GM21515 (cell line): Measurements from ENCODE around the gene OXSR1.
A peak's percentile ranks its signal among the peaks of the same experiment; 100 is the strongest.
"Not testable (repeated sequence)": the region's sequence is repeated elsewhere in the genome, so short reads cannot be mapped to it uniquely, and the experiment has no call there.

ENCODE experiments used
- ATAC-seq: cut with Tn5 transposase; IDR thresholded peaks from one replicate; pipeline ENCODE4 v1.9.1; 2021; ENCODE audit not compliant: unreplicated experiment

OXSR1 gene

DNA sequence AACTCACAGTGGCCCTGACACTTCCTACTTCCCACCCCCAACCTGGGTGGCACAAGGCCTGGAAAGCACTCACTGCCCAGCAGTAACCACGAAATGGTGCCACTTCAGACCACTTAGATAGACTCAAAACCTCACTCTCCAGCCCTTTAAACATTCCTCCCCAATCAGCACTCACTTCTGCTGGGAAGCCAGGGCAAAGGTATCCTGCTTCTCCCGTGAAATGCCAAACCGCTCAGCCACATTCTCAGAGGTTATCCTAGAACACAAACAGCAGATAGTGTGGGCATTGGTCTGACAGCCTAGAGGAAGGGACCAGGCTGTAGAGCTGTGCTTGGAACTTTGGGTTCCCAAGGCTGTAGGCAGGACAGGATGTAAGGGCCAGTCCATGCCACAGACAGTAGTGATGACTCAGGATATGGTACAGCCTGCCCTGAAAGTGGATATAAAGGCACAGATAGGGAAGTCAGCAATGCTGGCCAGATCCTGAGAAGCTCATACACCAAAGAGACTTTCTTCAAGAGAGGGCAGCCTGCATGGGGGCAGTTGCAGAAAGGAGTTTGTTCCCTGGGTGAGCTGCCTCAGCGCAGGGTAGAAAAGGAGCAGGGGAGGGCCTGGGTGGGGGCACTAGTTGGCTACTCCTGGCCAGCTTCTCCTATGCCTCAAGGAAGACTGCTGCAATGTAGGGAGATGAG is 37.6 kb upstream of the OXSR1 start:
- no peak for ATAC-seq

DNA sequence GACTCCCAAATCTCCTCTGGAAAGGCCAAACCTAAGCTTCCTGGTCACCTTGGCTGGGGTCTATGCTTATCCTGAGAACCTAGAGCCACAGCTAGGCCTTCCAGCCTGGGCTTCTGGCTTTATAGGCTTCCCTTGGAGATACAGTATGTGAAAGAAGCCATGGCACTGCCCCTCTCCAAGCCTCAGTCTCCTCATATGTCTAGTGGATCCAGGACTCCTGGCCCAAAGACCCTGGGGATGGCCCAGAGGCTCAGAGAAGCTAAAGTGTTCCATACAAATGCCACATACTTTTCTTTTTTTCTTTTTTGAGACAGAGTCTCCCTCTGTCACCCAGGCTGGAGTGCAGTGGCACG is 37.1 kb upstream of the OXSR1 start:
- ATAC-seq, result no peak

DNA sequence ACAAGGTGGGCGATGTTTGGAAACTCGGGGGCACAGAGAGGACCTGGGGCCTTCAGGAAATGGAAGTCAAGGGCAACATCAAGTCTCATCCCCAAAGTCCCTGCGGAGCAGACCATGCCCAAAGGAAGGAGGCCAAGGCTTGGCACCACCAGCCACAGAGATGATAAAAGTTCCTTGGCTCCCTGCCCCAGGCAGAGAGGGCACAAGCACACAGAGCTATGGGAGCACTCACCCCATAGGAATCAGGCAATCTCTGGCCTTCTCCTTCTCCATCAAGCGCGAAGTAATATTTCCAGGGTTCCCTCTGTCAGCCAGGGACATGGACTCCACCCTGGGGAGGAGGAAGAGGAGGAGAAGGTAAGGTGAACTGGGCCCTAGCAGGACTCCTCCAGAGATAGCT is 36.3 kb upstream of the OXSR1 start:
- ATAC-seq, result no peak

DNA sequence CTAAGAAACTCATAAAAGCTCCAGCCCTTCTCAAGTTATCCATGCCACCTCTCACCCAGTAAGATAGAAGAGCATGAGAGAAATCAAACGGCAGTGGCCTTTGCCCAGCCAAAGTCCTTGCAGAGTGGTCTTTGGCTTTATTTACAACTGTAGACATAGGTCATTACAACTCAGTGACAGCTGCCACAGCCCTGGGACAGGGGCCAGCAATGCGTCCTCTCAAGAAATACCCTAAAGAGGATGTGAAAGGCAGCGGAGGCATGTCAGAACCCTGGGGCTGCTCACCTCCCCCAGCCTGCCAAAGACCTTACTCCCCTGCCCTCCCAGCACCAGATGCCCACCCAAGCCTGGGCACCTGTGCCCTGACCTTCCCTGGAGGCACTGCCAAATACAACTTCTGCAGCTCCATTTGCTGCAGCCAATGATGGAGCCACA is 34.7 kb upstream of the OXSR1 start:
- no peak for ATAC-seq

DNA sequence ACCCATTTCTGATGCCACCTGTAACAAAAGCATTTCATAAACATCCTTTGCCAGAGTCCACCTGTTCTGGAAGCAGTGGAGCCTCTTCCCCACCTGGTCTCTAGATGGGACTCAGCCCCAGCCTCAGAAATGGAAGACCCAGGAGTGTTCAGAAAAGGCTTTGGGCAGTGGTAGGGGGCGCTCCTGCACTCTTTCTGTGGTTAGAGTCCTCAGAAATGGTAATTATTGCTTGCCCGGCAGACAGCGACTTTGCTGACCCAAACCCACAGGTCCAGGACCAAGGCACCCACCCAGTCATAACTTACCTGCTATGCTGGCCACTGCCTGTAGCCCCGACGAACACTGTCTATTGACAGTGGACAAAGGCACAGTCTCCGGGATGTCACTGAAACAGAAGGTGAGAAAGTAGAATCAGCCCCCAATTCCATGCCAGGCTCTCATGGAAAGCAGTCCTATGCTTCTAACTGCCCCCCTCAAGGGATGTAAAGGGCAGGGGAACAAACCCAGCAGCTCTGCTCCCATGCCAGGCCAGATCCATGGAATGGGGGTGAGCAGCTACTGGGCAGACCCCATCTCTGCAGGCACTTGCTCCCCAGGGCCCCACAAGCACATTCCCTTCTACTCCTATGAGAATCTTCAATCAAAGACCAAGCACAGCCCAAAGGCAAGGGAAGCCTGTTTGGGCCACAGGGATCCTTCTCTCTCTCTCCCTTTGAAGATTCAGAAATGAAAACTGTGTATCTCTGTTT is 33.5 kb upstream of the OXSR1 start:
- ATAC-seq, result no peak

DNA sequence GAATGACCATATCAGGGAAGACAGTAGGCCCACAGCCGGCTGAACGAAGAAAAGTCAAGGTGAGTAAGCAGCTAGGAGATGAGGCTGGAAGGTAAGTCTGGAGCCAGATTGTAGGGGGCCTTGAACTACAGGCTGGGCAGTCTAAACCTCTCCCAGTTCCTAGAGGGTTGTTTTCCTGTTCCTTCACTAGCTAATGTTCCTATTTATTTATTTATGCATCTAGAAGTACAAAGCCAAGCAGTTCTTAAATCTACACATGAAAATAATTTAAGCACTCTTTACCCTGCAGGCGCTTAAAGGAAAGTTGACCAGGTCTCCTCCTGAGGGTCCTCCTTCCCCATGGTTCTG is 32.2 kb upstream of the OXSR1 start:
- ATAC-seq, result no peak

DNA sequence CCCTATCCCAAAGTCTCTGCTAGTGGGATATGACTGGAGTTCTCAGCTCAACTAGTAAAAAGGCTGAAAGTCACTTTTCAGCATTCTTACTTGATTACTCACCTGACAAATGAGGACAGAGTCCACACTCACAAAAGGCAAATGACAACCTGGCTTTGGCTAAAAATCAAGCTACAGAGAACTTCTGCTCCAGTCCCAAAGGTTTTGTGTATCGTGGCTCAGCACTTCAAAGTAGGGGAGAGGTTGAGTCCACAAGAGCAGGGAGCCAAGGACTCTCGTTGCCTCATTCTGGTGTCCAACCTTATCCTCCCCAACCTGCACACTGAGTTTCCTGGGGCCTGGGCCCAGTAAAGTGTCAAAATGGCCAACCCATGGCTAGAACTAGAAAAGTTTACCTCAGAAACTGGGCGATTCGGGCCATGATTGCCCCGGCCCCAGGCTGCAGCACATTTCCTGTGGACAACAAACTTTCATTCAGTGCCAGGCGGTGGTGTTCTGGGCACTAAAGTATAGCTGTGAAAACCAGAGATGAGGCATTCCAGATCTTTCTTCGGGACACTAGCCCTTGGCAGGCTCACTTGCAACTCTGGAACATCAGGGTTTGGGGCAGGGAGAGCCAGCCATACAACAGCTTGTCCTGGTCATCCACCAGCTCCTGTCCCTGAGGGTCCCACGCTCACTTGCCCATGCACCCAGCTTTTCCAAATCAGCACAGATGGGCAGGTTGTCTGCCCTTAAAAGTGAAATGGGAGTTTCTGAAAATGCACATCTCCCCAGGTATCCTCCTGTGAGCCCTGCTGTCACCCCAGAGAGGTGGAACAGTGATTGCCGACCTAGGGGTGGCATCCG is 31.6 kb upstream of the OXSR1 start:
- ATAC-seq, result no peak

DNA sequence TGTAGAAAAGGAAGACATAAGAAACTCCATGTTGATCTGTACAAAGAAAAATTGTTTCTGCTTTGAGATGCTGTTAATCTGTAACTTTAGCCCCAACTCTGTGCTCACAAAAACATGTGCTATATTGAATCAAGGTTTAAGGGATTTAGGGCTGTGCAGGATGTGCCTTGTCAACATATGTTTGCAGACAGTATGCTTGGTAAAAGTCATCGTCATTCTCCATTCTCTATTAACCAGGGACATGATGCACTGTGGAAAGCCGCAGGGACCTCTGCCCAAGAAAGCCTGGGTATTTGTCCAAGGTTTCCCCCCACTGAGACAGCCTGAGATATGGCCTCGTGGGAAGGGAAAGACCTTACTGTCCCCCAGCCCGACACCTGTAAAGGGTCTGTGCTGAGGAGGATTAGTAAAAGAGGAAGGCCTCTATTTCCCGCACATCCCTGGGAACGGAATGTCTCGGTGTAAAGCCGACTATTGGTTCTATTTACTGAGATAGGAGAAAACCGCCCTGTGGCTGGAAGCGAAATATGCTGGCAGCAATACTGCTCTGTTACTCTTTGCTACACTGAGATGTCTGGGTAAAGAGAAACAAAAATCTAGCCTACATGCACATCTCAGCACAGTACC is 30.7 kb upstream of the OXSR1 start:
- ATAC-seq, result not testable (repeated sequence)

DNA sequence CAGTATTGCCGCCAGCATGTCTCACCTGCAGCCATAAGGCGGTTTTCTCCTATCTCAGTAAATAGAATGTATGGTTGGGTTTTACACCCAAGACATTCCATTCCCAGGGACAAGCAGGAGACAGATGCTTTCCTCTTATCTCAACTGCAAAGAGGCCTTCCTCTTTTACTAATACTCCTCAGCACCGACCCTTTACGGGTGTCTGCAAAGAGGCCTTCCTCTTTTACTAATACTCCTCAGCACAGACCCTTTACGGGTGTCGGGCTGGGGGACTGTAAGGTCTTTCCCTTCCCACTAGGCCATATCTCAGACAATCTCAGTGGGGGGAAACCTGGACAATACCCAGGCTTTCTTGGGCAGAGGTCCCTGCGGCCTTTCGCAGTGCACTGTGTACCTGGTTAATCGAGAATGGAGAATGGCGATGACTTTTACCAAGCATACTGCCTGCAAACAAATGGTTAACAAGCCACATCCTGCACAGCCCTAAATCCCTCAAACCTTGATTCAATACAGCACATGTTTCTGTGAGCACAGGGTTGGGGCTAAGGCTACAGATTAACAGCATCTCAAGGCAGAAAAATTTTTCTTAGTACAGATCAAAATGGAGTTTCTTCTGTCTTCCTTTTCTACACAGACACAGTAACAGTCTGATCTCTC is 29.6 kb upstream of the OXSR1 start:
- ATAC-seq, result not testable (repeated sequence)

DNA sequence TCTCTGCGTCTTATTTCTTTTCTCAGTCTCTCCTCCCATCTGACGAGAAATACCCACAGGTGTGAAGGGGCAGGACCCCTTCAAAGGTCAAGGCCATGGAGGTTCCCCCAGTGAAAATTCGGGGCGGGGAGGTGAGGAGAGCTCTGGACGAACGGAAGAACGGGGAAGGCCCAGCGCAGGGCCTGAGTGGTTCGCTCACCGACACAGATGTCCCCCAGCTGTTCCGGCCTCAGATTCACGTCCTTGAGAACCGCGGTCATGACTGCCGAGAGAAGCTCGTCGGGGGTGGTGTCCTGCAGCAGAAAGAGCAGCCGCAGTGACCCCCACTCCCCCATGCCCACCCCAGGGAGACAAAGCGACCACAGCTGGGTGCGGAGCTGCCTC is 29.0 kb upstream of the OXSR1 start:
- ATAC-seq, result no peak

DNA sequence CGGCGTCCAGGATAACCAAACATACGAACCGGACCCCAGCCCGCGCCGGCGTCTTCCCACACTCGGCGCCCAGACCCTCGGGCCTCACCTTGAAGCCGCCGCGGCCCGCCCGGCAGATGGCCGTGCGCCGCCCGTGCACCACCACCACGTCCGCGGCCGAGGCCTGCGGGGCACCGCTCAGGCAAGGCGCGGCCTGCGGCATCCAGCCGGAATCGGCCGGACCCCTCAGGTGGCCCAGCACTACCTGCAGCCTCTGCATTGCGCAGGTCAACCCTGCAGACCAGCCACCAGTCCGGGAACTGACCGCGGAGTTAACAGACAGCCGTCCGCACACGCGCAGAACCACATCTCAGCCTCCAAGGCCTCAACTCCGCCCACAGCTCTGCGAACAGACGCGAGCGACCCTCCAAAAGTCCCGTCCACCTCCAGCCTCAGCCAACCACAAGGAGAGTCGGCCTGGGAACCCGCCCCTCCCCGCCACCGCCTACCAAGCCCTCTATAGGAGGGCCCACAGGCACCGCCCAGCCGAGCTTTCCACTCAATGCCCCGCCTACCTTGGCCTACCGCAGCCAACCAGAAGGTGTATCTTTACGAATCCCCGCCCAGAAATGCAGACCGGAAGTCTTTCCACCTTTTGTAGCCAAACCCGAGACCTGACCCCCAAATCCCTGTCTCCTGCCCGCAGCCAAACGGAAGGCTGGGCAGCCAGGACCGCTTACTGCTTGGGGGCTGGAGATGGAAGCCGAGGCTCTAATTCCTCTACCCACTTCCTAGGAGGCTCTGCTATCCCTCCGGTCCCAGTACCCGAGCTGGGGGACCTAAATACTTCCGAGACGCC is 28.3 kb upstream of the OXSR1 start, which contains the start of gene ACAA1:
Gene ACAA1, minus strand, starts transcription at position 351 of the 838 bp plus-strand sequence. Its CDS starts 92 bp downstream, at position 259.
- peak; percentile 89 for ATAC-seq

DNA sequence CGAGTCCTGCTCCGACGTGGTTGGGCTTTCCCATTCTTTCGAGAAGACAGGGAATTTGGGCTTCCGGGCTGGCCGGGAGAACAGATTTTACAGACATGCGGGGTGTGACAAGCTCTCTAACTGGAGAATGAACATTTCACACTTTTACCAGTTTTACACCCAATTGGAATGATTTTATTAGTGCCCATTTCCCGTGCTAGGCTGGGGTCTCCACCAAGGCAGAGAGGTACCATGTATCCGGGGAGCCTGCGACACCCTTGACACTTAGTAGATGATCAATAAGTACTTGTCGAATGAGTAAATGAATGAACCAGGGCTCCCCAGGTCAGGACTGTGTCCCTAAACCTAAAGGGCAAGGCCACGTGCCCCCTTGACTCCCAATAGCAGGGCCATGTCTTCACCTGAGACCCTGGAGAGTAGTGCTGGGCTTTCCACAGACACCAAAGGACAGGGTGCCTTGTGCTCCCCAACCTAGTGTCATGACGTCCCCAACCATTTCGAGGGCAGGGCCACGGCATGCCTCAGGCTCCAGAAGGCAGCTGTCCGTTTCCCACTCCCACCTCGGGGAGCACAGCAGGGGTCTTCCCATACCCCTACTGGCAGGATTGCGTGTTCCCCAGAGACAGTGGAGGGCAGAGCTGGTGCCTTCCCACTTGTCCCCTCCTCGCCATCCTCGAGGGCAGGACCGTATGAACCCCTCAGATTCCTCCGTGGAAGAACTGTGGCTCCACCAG is 27.6 kb upstream of the OXSR1 start:
- ATAC-seq, result no peak

DNA sequence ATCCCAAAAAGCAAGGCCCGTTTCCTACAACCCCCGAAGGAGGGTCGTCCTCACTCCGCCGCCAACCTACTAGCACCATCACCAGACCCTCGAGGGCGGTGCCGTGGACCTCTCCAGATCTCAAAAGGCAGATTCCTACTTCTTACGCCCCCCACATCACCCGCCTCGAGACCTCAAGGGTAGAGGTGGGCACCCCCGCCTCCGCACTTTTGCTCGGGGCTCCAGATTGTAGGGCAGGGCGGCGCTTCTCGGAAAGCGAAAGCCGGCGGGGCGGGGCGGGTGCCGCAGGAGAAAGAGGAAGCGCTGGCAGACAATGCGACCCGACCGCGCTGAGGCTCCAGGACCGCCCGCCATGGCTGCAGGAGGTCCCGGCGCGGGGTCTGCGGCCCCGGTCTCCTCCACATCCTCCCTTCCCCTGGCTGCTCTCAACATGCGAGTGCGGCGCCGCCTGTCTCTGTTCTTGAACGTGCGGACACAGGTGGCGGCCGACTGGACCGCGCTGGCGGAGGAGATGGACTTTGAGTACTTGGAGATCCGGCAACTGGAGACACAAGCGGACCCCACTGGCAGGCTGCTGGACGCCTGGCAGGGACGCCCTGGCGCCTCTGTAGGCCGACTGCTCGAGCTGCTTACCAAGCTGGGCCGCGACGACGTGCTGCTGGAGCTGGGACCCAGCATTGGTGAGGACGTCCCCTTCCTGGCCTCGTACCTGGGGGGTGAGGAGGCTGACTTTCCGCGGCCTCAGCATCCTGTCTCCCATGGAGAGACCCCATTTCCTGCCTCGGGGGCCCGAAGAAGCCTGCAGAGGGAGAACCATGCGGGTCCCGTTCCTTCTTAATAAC is 26.8 kb upstream of the OXSR1 start, which contains the start of gene MYD88:
Gene MYD88, plus strand, starts transcription at position 313 of the 842 bp plus-strand sequence. Its CDS starts 40 bp downstream, at position 353.
- ATAC-seq, result peak; percentile 44

DNA sequence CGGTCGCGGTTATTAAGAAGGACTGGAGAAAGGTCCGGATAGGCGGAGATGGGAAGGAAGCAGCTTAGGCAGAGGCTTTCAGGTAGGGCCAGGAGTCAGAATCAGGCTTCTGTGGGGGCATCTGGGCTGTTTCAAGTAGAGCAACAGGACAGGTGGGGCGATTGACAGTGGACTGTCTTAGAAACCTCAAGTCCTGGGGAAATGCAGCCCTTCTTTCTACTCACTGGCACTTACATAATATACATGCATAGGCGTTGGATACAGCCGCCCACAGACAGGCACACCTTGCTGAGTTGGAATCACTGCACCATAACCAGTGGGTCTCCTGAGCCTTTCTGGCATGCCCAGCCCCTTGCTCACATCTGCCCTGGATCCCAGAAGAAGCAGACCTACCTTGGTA is 26.1 kb upstream of the OXSR1 start:
- no peak for ATAC-seq

DNA sequence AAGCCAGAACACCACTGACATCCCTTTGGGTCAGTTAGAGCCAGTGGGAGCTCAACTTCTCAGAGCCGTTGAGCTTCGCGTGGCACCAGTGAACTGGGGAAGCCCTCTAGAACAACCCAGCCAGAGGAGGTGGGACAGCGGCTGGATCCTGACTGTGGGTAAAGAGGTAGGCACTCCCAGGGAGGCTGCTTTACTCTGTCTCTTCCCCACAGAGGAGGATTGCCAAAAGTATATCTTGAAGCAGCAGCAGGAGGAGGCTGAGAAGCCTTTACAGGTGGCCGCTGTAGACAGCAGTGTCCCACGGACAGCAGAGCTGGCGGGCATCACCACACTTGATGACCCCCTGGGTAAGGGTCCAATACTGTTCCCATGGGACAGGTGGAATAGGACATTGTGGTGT is 25.7 kb upstream of the OXSR1 start:
- no peak for ATAC-seq

DNA sequence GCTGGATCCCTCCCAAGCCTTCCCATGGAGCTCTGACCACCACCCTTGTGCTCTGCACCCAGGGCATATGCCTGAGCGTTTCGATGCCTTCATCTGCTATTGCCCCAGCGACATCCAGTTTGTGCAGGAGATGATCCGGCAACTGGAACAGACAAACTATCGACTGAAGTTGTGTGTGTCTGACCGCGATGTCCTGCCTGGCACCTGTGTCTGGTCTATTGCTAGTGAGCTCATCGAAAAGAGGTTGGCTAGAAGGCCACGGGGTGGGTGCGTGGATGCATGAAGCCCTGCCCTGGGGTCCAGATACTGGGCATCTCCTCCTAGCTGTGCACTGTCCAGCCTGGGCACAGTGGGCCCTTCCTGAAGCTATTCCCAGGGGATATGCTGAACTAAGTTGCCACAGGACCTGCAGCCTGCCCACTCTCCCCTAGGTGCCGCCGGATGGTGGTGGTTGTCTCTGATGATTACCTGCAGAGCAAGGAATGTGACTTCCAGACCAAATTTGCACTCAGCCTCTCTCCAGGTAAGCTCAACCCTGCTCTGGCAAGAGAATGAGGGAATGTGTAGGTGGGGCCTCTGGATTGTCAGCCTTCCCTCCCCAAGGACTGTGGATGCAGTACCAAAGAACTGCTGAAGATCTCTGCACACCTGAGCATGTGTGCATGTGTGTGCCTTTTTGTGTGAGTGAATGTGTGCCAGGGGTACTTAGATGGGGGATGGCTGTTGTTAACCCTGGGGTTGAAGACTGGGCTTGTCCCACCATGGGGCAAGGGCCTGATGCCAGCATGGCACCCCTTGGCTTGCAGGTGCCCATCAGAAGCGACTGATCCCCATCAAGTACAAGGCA is 24.8 kb upstream of the OXSR1 start:
- no peak for ATAC-seq
